ENCODE measurements around the gene TASOR2. TPM values are rescaled to one million over a fixed set of nuclear protein-coding genes. Genes with fewer than 3 reads are reported as not detected.

Gene TASOR2
- total RNA-seq, 2 experiments from 2014 or later, result 50.0 to 51.0 TPM

- no peaks in the 10 kb centered on the region for H3K9me3 ChIP-seq (ENCODE audit: control insufficient read depth in 1 of 2, insufficient read depth in 1 of 2, low read length in 2 of 2)
- H3K27ac ChIP-seq (ENCODE audit: low read depth in 1 of 2, low read length in 2 of 2), result no peak overlapping the region
- H3K27me3 ChIP-seq (ENCODE audit: control insufficient read depth in 1 of 2, insufficient read depth in 2 of 2, low read length in 2 of 2), result no peaks in the 10 kb centered on the region
- DNase-seq (no peak), ATAC-seq (ENCODE audit: poor library complexity) (no peak)
- Mint-ChIP-seq H3K36me3 (ENCODE audit: low read depth) (peaks cover 24% of the 10 kb centered on the region), H3K4me1 (ENCODE audit: low read depth) (no peaks in the 10 kb centered on the region), H3K27me3 (no peaks in the 10 kb centered on the region), H3K9me3 (no peaks in the 10 kb centered on the region), H3K27ac (no peak overlapping the region), H3K4me3 (no peak overlapping the region)
- CTCF ChIA-PET, result no interaction called here
- no peak overlapping the region for H3K4me3 ChIP-seq (ENCODE audit: low read length)
- no peak for TF ChIP-seq CTCF (IDR thresholded peaks at IDR 0.05)
- peaks cover 19% of the 10 kb centered on the region for H3K36me3 ChIP-seq (ENCODE audit: insufficient read depth, low read length)
- intact Hi-C loops (cut with DNase I, micrococcal nuclease), result no loop called here
- POLR2A ChIA-PET, result no interaction called here
- no peaks in the 10 kb centered on the region for H3K4me1 ChIP-seq (ENCODE audit: insufficient read depth, low read length)
These were observed 35.9 kb upstream of the TASOR2 start for GRCh38 chr10:5648494-5649457.

GRCh38 chr10:5649746-5650145, 34.9 kb upstream of the TASOR2 start:
- Mint-ChIP-seq H3K9me3 (no peaks in the 10 kb centered on the region), H3K4me1 (ENCODE audit: low read depth) (peaks cover 5% of the 10 kb centered on the region), H3K4me3 (no peak overlapping the region), H3K27ac (no peak overlapping the region), H3K27me3 (no peaks in the 10 kb centered on the region), H3K36me3 (ENCODE audit: low read depth) (peaks cover 18% of the 10 kb centered on the region)
- H3K27ac ChIP-seq (ENCODE audit: low read depth in 1 of 2, low read length in 2 of 2), result no peak overlapping the region
- ATAC-seq (ENCODE audit: poor library complexity) (no peak), DNase-seq (no peak)
- no peaks in the 10 kb centered on the region for H3K27me3 ChIP-seq (ENCODE audit: control insufficient read depth in 1 of 2, insufficient read depth in 2 of 2, low read length in 2 of 2)
- POLR2A ChIA-PET, result no interaction called here
- no peak for TF ChIP-seq CTCF (IDR thresholded peaks at IDR 0.05)
- peaks cover 19% of the 10 kb centered on the region for H3K36me3 ChIP-seq (ENCODE audit: insufficient read depth, low read length)
- CTCF ChIA-PET, result no interaction called here
- peaks cover 2% of the 10 kb centered on the region for H3K4me1 ChIP-seq (ENCODE audit: insufficient read depth, low read length)
- intact Hi-C loops (cut with DNase I, micrococcal nuclease), result no loop called here
- no peaks in the 10 kb centered on the region for H3K9me3 ChIP-seq (ENCODE audit: control insufficient read depth in 1 of 2, insufficient read depth in 1 of 2, low read length in 2 of 2)
- no peak overlapping the region for H3K4me3 ChIP-seq (ENCODE audit: low read length)

GRCh38 chr10:5650664-5651387, 33.8 kb upstream of the TASOR2 start:
- CTCF ChIA-PET, result no interaction called here
- intact Hi-C loops (cut with DNase I, micrococcal nuclease), result no loop called here
- H3K4me1 ChIP-seq (ENCODE audit: insufficient read depth, low read length), result peaks cover 12% of the 10 kb centered on the region
- no peaks in the 10 kb centered on the region for H3K9me3 ChIP-seq (ENCODE audit: control insufficient read depth in 1 of 2, insufficient read depth in 1 of 2, low read length in 2 of 2)
- Mint-ChIP-seq H3K9me3 (no peaks in the 10 kb centered on the region), H3K36me3 (ENCODE audit: low read depth) (peaks cover 9% of the 10 kb centered on the region), H3K4me3 (no peak overlapping the region), H3K27me3 (no peaks in the 10 kb centered on the region), H3K4me1 (ENCODE audit: low read depth) (peaks cover 16% of the 10 kb centered on the region), H3K27ac (no peak overlapping the region)
- POLR2A ChIA-PET, result no interaction called here
- ATAC-seq (ENCODE audit: poor library complexity) (no peak), DNase-seq (no peak)
- H3K4me3 ChIP-seq (ENCODE audit: low read length), result no peak overlapping the region
- no peak overlapping the region for H3K27ac ChIP-seq (ENCODE audit: low read depth in 1 of 2, low read length in 2 of 2)
- H3K27me3 ChIP-seq (ENCODE audit: control insufficient read depth in 1 of 2, insufficient read depth in 2 of 2, low read length in 2 of 2), result no peaks in the 10 kb centered on the region
- TF ChIP-seq CTCF (IDR thresholded peaks at IDR 0.05), result no peak
- H3K36me3 ChIP-seq (ENCODE audit: insufficient read depth, low read length), result peaks cover 19% of the 10 kb centered on the region

All from CD4-positive, alpha-beta T cell (primary cell).